K562 (cell line): ENCODE data around the gene SLC4A5. TPM values are rescaled to one million over a fixed set of nuclear protein-coding genes. Genes with fewer than 3 reads are reported as not detected.

Experiments
- ATAC-seq: fragments of 200-7000 bp; cut with Tn5 transposase; 3 replicates; pipeline ENCODE4 v1.9.1; 2020; ENCODE audit warnings: moderate library complexity
- BruUV-seq: library from RNA; stranded (reverse); fragments of 400-500 nt; replicated peaks from 2 replicates; lab custom pipeline; 2021; lab: Mats Ljungman, UMichigan
- CTCF ChIA-PET: fragments of 300-600 bp; formaldehyde crosslinking; extraction: SDS; loops from one replicate; lab custom pipeline; 2021; ENCODE audit warnings: low intra/inter-chr PET ratio; lab: Yijun Ruan, JAX
- POLR2A ChIA-PET: fragments of 300-600, 350-650 bp; sonication (Branson Sonifier 250); formaldehyde crosslinking; extraction: SDS; loops from one replicate; lab custom pipeline; 2021; ENCODE audit warnings: antibody characterized with exemption, inconsistent platforms; lab: Yijun Ruan, JAX
- DNase-seq, 4 experiments: peaks; one replicate each; pipeline versions ENCODE4 v3.0.0 to v3.0.0-alpha.2; 2011 to 2018; ENCODE audit warnings: low spot score in 3 of 4, mixed read lengths in 3 of 4; ENCODE audit errors: extremely low read depth in 1 of 4
- FAIRE-seq: peaks from 2 replicates; lab custom pipeline; 2011; peaks lifted over from hg19 to GRCh38; lab: Jason Lieb, UNC
- H2AFZ ChIP-seq: 2 replicates; pipeline ENCODE4 v1.6.0; 2011; ENCODE audit warnings: low read depth, low read length, control low read depth, inconsistent platforms
- H3K27ac ChIP-seq: fragments of 200-600 bp; 3 replicates; pipeline ENCODE4 v1.8.0; 2011; ENCODE audit warnings: low read depth, mild to moderate bottlenecking, control low read depth, inconsistent platforms, low read length, moderate library complexity, mixed read lengths; ENCODE audit errors: extremely low read depth
- H3K27me3 ChIP-seq, 2 experiments: fragments of 300-600 bp in 1 of 2; 2 replicates in 1 of 2; 3 replicates in 1 of 2; pipeline versions ENCODE4 v1.6.0 to v1.8.0; 2011; ENCODE audit warnings: inconsistent platforms in 2 of 2, low read length in 2 of 2, mild to moderate bottlenecking in 1 of 2, mixed read lengths in 1 of 2, moderate library complexity in 1 of 2; ENCODE audit not compliant: control insufficient read depth in 2 of 2, insufficient read depth in 2 of 2
- H3K36me3 ChIP-seq: fragments of 300-600 bp; 3 replicates; pipeline ENCODE4 v1.8.0; 2011; ENCODE audit warnings: mild to moderate bottlenecking, low read length, inconsistent platforms; ENCODE audit not compliant: control insufficient read depth, insufficient read depth
- H3K4me1 ChIP-seq, 2 experiments: fragments of 200-600 bp in 1 of 2; replicated peaks in 1 of 2; 2 replicates in 1 of 2; 3 replicates in 1 of 2; pipeline versions ENCODE4 v1.5.1 to v1.8.0; 2011; ENCODE audit warnings: inconsistent platforms in 2 of 2, low read length in 2 of 2, mild to moderate bottlenecking in 1 of 2, mixed read lengths in 1 of 2, moderate library complexity in 1 of 2; ENCODE audit not compliant: control insufficient read depth in 2 of 2, insufficient read depth in 2 of 2
- H3K4me2 ChIP-seq: 2 replicates; pipeline ENCODE4 v1.6.1; 2011; ENCODE audit warnings: low read length, control low read depth, inconsistent platforms, mixed read lengths; ENCODE audit not compliant: insufficient read depth
- H3K4me3 ChIP-seq: fragments of 200-600 bp; sonication (generic), shearing (Covaris generic); 2 replicates; pipeline ENCODE4 v1.5.1; 2016; ENCODE audit warnings: control low read depth, inconsistent platforms
- H3K79me2 ChIP-seq: fragments of 200-600 bp; 3 replicates; pipeline ENCODE4 v1.8.0; 2011; ENCODE audit warnings: low read length, inconsistent platforms; ENCODE audit not compliant: control insufficient read depth, insufficient read depth
- H3K9ac ChIP-seq, 2 experiments: 2 replicates each; pipeline versions ENCODE4 v1.6.0 to v1.6.1; 2011; ENCODE audit warnings: low read depth in 2 of 2, low read length in 2 of 2, control low read depth in 1 of 2, inconsistent platforms in 1 of 2, mild to moderate bottlenecking in 1 of 2, mixed read lengths in 1 of 2; ENCODE audit not compliant: insufficient read depth in 1 of 2
- H3K9me1 ChIP-seq: one replicate; pipeline ENCODE4 v1.6.0; 2011; ENCODE audit warnings: inconsistent platforms, mild to moderate bottlenecking, low read length, moderate library complexity; ENCODE audit not compliant: control insufficient read depth, insufficient read depth
- H3K9me3 ChIP-seq: replicated peaks from 2 replicates; pipeline ENCODE4 v1.5.1; 2011; ENCODE audit warnings: low read depth, low read length, inconsistent platforms; ENCODE audit not compliant: control insufficient read depth, insufficient read depth
- H4K20me1 ChIP-seq: replicated peaks from 2 replicates; pipeline ENCODE4 v1.6.1; 2011; ENCODE audit warnings: low read length, inconsistent platforms, mixed read lengths; ENCODE audit not compliant: control insufficient read depth, insufficient read depth
- ADNP ChIP-seq: fragments of 200-800 bp; sonication (Bioruptor generic); IDR thresholded peaks from 2 replicates; pipeline ENCODE4 v1.6.1; 2016; ENCODE audit warnings: missing genetic modification characterization, missing compliant biosample characterization
- DIDO1 ChIP-seq: fragments of 450-650 bp; IDR thresholded peaks from 2 replicates; pipeline ENCODE4 v1.6.1; 2016; ENCODE audit warnings: low read depth, missing biosample characterization, missing genetic modification characterization
- FOXA3 ChIP-seq, 2 experiments: fragments of 450-650 bp in 1 of 2; sonication (generic) in 1 of 2; formaldehyde crosslinking; IDR thresholded peaks in 1 of 2; conservative IDR thresholded peaks in 1 of 2; 2 replicates each; pipeline versions ENCODE4 v1.4.0 to v1.8.0; 2020 to 2022; ENCODE audit warnings: mild to moderate bottlenecking in 2 of 2, missing genetic modification reagents in 1 of 2
- NR4A1 ChIP-seq, 2 experiments: fragments of 250-450 bp in 1 of 2; fragments of 450-650 bp in 1 of 2; sonication (Bioruptor Pico) in 1 of 2; IDR thresholded peaks; 2 replicates each; pipeline versions ENCODE4 v1.4.0 to v1.6.1; 2016 to 2020; ENCODE audit warnings: mild to moderate bottlenecking in 2 of 2, missing compliant biosample characterization in 1 of 2, missing genetic modification characterization in 1 of 2, moderate library complexity in 1 of 2
- RBFOX2 ChIP-seq: fragments of 200-400 bp; formaldehyde crosslinking; IDR thresholded peaks from 2 replicates; pipeline ENCODE4 v1.6.1; 2017; ENCODE audit warnings: low read depth, mild to moderate bottlenecking, low read length, moderate library complexity
- TEAD2 ChIP-seq: fragments of 450-650 bp; IDR thresholded peaks from 2 replicates; pipeline ENCODE4 v1.6.1; 2016; ENCODE audit warnings: missing genetic modification characterization, control low read depth, missing compliant biosample characterization
- U2AF2 ChIP-seq: fragments of 200-400 bp; formaldehyde crosslinking; optimal IDR thresholded peaks from 2 replicates; pipeline ENCODE3; 2017; ENCODE audit warnings: low read depth, mild to moderate bottlenecking, low read length
- WGBS: fragments of 100-300 bp; shearing (Covaris generic); methylation state at CpG from one replicate; pipeline ENCODE4 v1.1.6; 2016; ENCODE audit warnings: low coverage, mixed read lengths; ENCODE audit not compliant: insufficient coverage; ENCODE audit errors: missing lambda C conversion rate; 5-methylcytosine and 5-hydroxymethylcytosine counted together
- in situ Hi-C: fragments of 300-500 bp; cut with MboI; formaldehyde crosslinking; loops from 4 replicates; pipeline ENCODE4 v1.15.0; 2018; ENCODE audit warnings: inconsistent platforms, mixed read lengths
- intact Hi-C: fragments of 100-400 bp; cut with micrococcal nuclease; formaldehyde crosslinking; loops from 2 replicates; pipeline ENCODE4 v1.14.2; 2022
- polyA plus RNA-seq, 8 experiments: library from polyadenylated mRNA; depleted of rRNA in 4 of 8; stranded (reverse) in 5 of 8; unstranded in 3 of 8; fragments of >200 nt; fragmentation: Nextera tagmentation in 2 of 8; fragmentation: Illumina TruSeq in 1 of 8; extraction: Ambion mirVana in 2 of 8; extraction: Trizol in 1 of 8; gene quantifications; 2 replicates each; pipeline versions ENCODE4 v1.2.1 to v1.2.3, GENCODE V29; 2011 to 2014; ENCODE audit warnings: inconsistent platforms in 1 of 8, missing spikeins in 1 of 8
- total RNA-seq, 7 experiments: library from RNA; depleted of rRNA in 6 of 7; stranded (reverse); fragments of >200 nt in 6 of 7; fragmentation: Illumina TruSeq in 2 of 7; extraction: Trizol in 2 of 7; gene quantifications; 2 replicates each; pipeline versions ENCODE4 v1.2.1 to v1.2.3, GENCODE V29; 2011 to 2021; ENCODE audit warnings: low replicate concordance in 1 of 7
- TF ChIP-seq, protein P1 (sequence below): sonication (generic); formaldehyde crosslinking; IDR thresholded peaks from 2 replicates; pipeline ENCODE4 v1.8.1; 2023; ENCODE audit warnings: mild to moderate bottlenecking, missing genetic modification reagents
- TF ChIP-seq, protein P2 (sequence below): fragments of 250-450 bp; sonication (Bioruptor Pico); IDR thresholded peaks from 2 replicates; pipeline ENCODE4 v1.4.0; 2020; ENCODE audit warnings: mild to moderate bottlenecking

Gene SLC4A5
- total and polyA plus RNA-seq, 9 of the 15 experiments (the other 6 are each of a cell fraction or from before 2014, with no cell fraction given) = 0.03 to 0.77 (median 0.14) TPM; not detected in 1

DNA sequence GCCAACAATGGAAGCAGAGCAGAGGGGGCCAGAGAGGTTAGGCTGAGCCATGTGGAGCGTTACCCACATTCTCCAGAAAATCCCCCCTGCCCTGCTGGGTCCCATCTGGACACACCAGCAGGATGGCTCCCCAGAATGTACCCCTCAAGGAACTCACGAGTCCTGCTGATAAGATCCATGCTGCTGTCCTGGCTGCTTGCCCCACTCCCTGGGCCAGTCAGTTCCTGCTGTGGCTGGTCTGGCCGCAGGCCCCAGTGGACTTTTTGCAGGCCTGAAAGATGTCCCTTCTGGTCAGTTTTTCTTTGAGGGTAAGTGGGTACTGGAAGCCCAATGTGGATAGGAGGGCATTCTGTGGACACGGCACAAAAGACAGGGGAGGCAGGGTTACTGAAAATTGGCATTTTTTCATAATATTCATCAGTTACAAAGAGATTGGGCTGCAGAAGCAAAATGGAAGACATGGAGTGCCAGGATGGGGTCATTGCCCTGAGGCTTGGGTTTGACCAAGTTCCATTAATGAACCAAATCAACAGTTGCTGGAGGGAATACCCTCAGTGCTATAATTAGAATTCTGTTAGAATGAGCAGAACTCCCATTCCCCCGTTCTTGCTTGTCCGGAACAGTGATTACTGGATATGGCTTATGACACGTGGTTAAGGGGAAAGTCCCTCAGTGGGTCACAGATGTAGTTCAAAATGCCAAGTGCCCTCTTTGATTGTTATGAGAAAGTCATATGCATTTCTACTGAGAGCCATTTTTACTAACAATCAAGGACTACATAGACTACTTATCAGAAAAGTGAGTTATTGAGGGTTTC lies 38.7 kb downstream of the SLC4A5 start:
- DNase-seq = peak in 1 of 4 experiments; percentile 24
- in situ Hi-C loops (no loop called here), intact Hi-C loops (no loop called here)
- TF ChIP-seq, protein P1, sequence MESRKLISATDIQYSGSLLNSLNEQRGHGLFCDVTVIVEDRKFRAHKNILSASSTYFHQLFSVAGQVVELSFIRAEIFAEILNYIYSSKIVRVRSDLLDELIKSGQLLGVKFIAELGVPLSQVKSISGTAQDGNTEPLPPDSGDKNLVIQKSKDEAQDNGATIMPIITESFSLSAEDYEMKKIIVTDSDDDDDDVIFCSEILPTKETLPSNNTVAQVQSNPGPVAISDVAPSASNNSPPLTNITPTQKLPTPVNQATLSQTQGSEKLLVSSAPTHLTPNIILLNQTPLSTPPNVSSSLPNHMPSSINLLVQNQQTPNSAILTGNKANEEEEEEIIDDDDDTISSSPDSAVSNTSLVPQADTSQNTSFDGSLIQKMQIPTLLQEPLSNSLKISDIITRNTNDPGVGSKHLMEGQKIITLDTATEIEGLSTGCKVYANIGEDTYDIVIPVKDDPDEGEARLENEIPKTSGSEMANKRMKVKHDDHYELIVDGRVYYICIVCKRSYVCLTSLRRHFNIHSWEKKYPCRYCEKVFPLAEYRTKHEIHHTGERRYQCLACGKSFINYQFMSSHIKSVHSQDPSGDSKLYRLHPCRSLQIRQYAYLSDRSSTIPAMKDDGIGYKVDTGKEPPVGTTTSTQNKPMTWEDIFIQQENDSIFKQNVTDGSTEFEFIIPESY = no peak
- no peak for TF ChIP-seq FOXA3 (CRISPR knock-in tag; conservative IDR thresholded peaks at IDR 0.05 in 1 of 2, IDR thresholded peaks at IDR 0.05 in 1 of 2)
- TF ChIP-seq, protein P2, sequence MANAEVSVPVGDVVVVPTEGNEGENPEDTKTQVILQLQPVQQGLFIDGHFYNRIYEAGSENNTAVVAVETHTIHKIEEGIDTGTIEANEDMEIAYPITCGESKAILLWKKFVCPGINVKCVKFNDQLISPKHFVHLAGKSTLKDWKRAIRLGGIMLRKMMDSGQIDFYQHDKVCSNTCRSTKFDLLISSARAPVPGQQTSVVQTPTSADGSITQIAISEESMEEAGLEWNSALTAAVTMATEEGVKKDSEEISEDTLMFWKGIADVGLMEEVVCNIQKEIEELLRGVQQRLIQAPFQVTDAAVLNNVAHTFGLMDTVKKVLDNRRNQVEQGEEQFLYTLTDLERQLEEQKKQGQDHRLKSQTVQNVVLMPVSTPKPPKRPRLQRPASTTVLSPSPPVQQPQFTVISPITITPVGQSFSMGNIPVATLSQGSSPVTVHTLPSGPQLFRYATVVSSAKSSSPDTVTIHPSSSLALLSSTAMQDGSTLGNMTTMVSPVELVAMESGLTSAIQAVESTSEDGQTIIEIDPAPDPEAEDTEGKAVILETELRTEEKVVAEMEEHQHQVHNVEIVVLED (CRISPR knock-in tag) = no peak
- no peak for TF ChIP-seq RBFOX2
- no peak for TF ChIP-seq NR4A1 (CRISPR knock-in tag; IDR thresholded peaks at IDR 0.05)
- TF ChIP-seq NR4A1 (tag; IDR thresholded peaks at IDR 0.05) = peak; percentile 81
- TF ChIP-seq DIDO1 (tag) = no peak
- no peak for TF ChIP-seq ADNP (tag)
- TF ChIP-seq TEAD2 (tag) = no peak
- no peak for TF ChIP-seq U2AF2

More for the DNA sequence above, 38.7 kb downstream of the SLC4A5 start:
- H3K4me1 ChIP-seq = peaks cover 7 to 8% of the 10 kb centered on the region in 2 experiments; a peak in 3 of 5 replicates
- no peaks in the 10 kb centered on the region for H3K79me2 ChIP-seq
- H3K9ac ChIP-seq = peak overlapping the region in 1 of 2 experiments; percentile 70; a peak in 1 of 4 replicates
- no peaks in the 10 kb centered on the region for H3K9me3 ChIP-seq
- H3K36me3 ChIP-seq = no peaks in the 10 kb centered on the region
- peak overlapping the region; percentile 37 for H2AFZ ChIP-seq
- H3K9me1 ChIP-seq = no peaks in the 10 kb centered on the region
- WGBS = 29% methylated on average over 6 of the region's 7 CpGs
- peak overlapping the region; percentile 13; the same call in 1 of the 2 replicates for H3K4me2 ChIP-seq
- ATAC-seq = peak; percentile 65
- no peak for FAIRE-seq
- CTCF ChIA-PET = no interaction called here
- POLR2A ChIA-PET = no interaction called here
- H3K27me3 ChIP-seq = no peaks in the 10 kb centered on the region; a peak in 1 of 5 replicates
- no peak overlapping the region for H3K4me3 ChIP-seq
- H4K20me1 ChIP-seq = no peaks in the 10 kb centered on the region
- no peak overlapping the region for H3K27ac ChIP-seq
- BruUV-seq = no TSS peak
